K562 (cell line): ENCODE results near the gene CPZ. TPM values are rescaled to one million over a fixed set of nuclear protein-coding genes. Genes with fewer than 3 reads are reported as not detected.

ENCODE experiments used
- AFF4 ChIP-seq: sonication (generic); formaldehyde crosslinking; IDR thresholded peaks from 2 replicates; pipeline ENCODE4 v1.8.0; 2023; ENCODE audit warnings: mild to moderate bottlenecking, missing genetic modification reagents
- ATF6 ChIP-seq: sonication (generic); formaldehyde crosslinking; IDR thresholded peaks from 2 replicates; pipeline ENCODE4 v1.4.0; 2020; ENCODE audit warnings: mild to moderate bottlenecking, missing genetic modification reagents
- CREB1 ChIP-seq, 2 experiments: sonication (generic) in 1 of 2; formaldehyde crosslinking in 1 of 2; IDR thresholded peaks; 2 replicates each; pipeline versions ENCODE4 v1.6.1 to v1.8.0; 2012 to 2022; ENCODE audit warnings: inconsistent platforms in 1 of 2, mild to moderate bottlenecking in 1 of 2, missing genetic modification reagents in 1 of 2, moderate library complexity in 1 of 2
- IRF1 ChIP-seq: sonication (generic); formaldehyde crosslinking; IDR thresholded peaks from 2 replicates; pipeline ENCODE4 v1.8.0; 2022; ENCODE audit warnings: missing genetic modification reagents, mild to moderate bottlenecking, borderline replicate concordance
- NR3C1 ChIP-seq: sonication (generic); formaldehyde crosslinking; IDR thresholded peaks from 2 replicates; pipeline ENCODE4 v1.8.1; 2022; ENCODE audit warnings: missing genetic modification reagents
- REST ChIP-seq, 2 experiments: fragments of 450-650 bp; formaldehyde crosslinking in 1 of 2; IDR thresholded peaks; 2 replicates each; pipeline versions ENCODE4 v1.4.0 to v1.6.1; 2014 to 2020; ENCODE audit warnings: mild to moderate bottlenecking in 2 of 2, borderline replicate concordance in 1 of 2, low read depth in 1 of 2
- ZBTB1 ChIP-seq: sonication (generic); formaldehyde crosslinking; IDR thresholded peaks from 2 replicates; pipeline ENCODE4 v1.8.1; 2023; ENCODE audit warnings: missing genetic modification reagents, low read depth, mild to moderate bottlenecking, borderline replicate concordance
- ZBTB12 ChIP-seq: fragments of 250-450 bp; sonication (Bioruptor Pico); IDR thresholded peaks from 2 replicates; pipeline ENCODE4 v1.4.0; 2020
- polyA plus RNA-seq, 8 experiments: library from polyadenylated mRNA; depleted of rRNA in 4 of 8; stranded (reverse) in 5 of 8; unstranded in 3 of 8; fragments of >200 nt; fragmentation: Nextera tagmentation in 2 of 8; fragmentation: Illumina TruSeq in 1 of 8; extraction: Ambion mirVana in 2 of 8; extraction: Trizol in 1 of 8; gene quantifications; 2 replicates each; pipeline versions ENCODE4 v1.2.1 to v1.2.3, GENCODE V29; 2011 to 2014; ENCODE audit warnings: inconsistent platforms in 1 of 8, missing spikeins in 1 of 8
- total RNA-seq, 7 experiments: library from RNA; depleted of rRNA in 6 of 7; stranded (reverse); fragments of >200 nt in 6 of 7; fragmentation: Illumina TruSeq in 2 of 7; extraction: Trizol in 2 of 7; gene quantifications; 2 replicates each; pipeline versions ENCODE4 v1.2.1 to v1.2.3, GENCODE V29; 2011 to 2021; ENCODE audit warnings: low replicate concordance in 1 of 7

The CPZ gene
- total and polyA plus RNA-seq, 9 of the 15 experiments (the other 6 are each of a cell fraction or from before 2014, with no cell fraction given): 0.06 to 2.2 (median 1.2) TPM; not detected in 1

GRCh38 chr4:8580321-8581093 is 12.1 kb upstream of the CPZ start, which contains the start of gene GPR78 (continued):
- peak; percentile 99 for TF ChIP-seq REST (IDR thresholded peaks at IDR 0.05; ENCODE audit: borderline replicate concordance)
- TF ChIP-seq REST (CRISPR knock-in tag; IDR thresholded peaks at IDR 0.05; ENCODE audit: low read depth): peak; percentile 99
- TF ChIP-seq ZBTB1 (CRISPR knock-in tag): peak; percentile 48; the same call in 1 of the 2 replicates
- TF ChIP-seq ZBTB12 (CRISPR knock-in tag): no peak
- TF ChIP-seq AFF4: peak; percentile 90
- peak; percentile 90 for TF ChIP-seq NR3C1
- no peak for TF ChIP-seq CREB1 (IDR thresholded peaks at IDR 0.05)
- peak; percentile 50; the same call in 1 of the 2 replicates for TF ChIP-seq CREB1 (CRISPR knock-in tag; IDR thresholded peaks at IDR 0.05)
- TF ChIP-seq IRF1 (CRISPR knock-in tag): peak; percentile 75; the same call in 1 of the 2 replicates
- TF ChIP-seq ATF6 (CRISPR knock-in tag): peak; percentile 90; the same call in 1 of the 2 replicates
